H4 (cell line): ENCODE data around the gene RASGRP1. TPM values are rescaled to one million over a fixed set of nuclear protein-coding genes. Genes with fewer than 3 reads are reported as not detected.

Experiments
- DNase-seq: peaks from one replicate; pipeline ENCODE4 v3.0.0-alpha.2; 2015; ENCODE audit warnings: low spot score
- total RNA-seq: library from RNA; depleted of rRNA; stranded (reverse); fragments of >200 nt; shearing (Covaris generic); gene quantifications from 2 replicates; pipeline ENCODE4 v1.2.3, GENCODE V29; 2014; rRNA removed

Gene RASGRP1
- total RNA-seq, 1 experiment from 2014 or later = 0.29 TPM

DNA sequence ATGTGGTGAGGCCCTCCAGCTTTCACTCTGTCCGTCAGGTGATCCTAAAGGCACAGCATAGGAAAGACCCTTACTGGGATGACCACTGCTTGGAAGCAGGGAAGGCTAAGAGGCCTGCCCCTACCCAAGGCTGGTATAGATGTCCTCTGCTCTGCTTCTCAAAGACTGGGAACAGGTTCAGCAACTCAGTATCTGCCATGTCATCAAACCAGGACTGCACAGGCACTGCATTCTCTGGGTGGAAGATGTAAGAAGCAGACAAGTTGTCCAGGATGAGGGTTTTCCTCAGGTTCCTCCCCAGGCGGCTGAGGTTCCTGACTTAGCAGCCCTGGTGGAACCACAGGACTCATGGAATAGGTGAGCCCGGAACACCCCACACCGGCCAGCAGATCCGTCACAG is 106.0 kb downstream of the RASGRP1 start:
- no peak for DNase-seq

DNA sequence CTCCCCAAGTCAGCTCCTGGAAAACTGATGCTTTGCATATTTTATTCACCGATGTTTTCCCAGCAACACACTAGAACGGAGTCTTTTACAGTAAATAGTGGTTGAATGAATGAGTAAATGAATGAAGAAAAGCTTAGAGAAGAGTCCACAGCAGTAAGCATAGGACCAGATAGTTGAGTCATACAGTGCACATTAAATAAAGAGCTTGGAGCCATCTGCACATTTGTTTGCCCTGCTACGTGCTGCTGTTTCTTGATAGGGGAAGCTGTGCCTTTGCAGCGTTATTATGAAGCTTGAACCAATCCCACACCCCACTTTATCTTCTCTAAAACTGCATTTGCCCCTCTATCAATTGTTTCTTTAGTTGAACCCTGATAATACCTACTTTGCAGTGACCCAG is 109.5 kb downstream of the RASGRP1 start:
- no peak for DNase-seq

DNA sequence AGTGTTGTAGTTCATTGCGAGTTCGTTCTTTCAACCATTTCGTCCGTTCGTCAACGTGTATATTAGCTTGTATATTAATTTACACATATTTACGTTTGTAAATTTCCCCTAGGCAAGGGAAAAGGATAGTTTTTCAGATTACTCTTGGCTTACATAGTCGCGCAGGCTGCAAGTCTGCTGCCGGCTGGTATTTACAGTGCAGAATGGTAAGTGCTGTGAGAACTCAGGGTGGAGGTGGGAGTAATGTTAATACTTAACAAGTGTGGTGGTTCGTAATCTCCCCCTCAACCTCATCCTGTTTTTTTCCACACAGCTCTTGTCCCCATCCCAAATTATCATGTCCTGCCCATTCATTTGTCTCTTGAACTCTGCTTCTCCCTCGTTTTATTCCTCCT is 109.9 kb downstream of the RASGRP1 start:
- no peak for DNase-seq

DNA sequence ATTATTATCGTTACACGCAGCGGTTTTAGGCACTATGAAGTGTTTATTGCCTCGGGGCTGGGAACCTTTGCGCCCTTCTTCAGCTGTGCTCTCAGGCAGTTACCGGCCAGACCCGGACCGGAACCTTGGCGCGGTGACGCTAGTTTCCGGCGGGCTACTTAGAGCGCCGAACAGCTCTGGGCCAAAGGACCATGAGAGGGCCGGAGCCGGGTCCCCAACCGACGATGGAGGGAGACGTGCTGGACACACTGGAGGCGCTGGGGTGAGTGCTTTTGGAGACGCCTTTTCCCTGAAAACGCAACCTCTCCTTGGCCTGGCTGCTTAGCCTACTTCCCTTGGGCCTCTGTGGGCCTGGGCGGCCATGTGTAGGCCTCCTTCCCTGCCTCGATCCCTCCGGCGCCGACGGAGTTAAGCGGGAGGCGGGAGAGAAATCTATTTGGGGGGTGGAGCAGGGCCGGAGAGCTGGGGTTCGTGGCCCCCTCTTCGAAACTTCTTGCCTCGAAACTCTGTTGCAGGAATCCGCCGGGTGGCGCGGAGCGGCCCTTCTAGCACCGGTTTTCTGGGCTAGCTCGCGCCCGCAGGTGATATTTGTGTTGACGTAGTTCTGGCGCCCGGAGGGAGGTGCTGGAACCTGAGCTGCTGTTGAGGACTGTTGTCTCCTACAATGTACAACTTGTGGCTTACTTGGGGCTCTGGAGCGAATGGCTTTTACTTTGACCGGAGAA is 110.5 kb downstream of the RASGRP1 start, which contains the start of gene FAM98B:
TSS of gene FAM98B (plus strand) at position 157 of the 725 bp plus-strand sequence. CDS start at position 192, 35 bp downstream.
- DNase-seq = peak; percentile 73

DNA sequence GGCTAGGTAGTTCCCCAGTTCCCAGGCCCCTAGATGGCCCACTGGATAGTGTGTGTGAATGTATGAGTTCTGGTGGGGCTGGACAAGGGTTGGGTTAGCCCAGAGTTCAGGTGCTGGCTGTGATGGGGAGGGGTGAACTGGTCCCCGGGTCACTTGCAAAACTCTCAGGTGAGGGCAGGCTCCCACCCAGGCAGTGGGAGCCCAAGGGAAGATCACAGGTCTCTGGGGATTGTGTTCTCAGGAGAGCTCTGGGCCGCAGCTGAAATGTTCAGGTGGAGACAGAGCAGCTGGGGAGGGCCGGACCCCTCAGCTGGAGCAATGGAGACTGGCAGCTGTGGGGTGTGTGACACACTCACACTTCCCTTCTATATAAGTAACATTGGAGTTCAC is 123.5 kb downstream of the RASGRP1 start:
- no peak for DNase-seq

DNA sequence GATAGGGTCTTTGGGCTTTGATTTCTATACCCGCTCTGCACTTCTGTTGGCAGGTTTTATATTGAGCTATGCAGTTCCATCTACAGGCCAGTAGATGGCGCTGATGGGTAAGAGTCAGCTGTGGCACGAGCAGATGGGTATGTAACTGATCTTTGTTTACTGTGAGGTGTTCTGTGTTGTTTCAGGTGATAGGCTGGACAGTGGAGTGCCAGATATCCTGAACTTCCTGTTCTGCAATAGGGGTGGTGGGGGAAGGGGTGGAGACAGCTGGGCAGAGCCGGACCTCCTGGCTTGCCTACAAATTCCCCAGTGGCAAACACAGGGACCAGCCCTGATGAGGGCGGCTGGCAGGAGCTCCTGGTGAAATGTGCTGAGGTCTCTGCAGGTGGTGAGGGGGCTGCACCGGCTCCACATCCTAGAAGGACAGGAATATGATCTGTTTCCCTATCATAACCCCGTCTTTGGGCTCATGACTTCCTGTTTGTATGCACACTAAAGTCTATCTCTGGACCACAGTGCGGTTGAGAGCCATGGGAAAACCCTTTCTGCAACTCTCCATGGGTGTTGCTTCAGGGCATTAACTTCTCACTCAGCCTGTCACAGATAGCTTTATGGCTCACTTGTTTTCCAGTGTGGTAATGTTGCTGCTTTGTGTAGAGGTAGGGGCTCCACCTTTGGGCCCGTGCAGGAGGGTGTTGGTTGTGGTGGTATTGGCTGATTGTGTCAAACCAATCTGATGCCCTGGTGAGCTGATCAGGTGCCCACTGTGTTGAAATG is 124.1 kb downstream of the RASGRP1 start:
- peak; percentile 71 for DNase-seq

Other genes starting within 250 kb of the RASGRP1 start
- 5.8 and 7.2 TPM in 2 replicates for gene FAM98B, start 110.7 kb downstream of the RASGRP1 start, total RNA-seq